Measurements from ENCODE around the gene GATAD2A. TPM values are rescaled to one million over a fixed set of nuclear protein-coding genes. Genes with fewer than 3 reads are reported as not detected.

Gene GATAD2A
- total and polyA plus RNA-seq, 2 of the 13 experiments (the other 11 are each of a cell fraction or from before 2014, with no cell fraction given), result 16.8 to 28.6 TPM

DNA sequence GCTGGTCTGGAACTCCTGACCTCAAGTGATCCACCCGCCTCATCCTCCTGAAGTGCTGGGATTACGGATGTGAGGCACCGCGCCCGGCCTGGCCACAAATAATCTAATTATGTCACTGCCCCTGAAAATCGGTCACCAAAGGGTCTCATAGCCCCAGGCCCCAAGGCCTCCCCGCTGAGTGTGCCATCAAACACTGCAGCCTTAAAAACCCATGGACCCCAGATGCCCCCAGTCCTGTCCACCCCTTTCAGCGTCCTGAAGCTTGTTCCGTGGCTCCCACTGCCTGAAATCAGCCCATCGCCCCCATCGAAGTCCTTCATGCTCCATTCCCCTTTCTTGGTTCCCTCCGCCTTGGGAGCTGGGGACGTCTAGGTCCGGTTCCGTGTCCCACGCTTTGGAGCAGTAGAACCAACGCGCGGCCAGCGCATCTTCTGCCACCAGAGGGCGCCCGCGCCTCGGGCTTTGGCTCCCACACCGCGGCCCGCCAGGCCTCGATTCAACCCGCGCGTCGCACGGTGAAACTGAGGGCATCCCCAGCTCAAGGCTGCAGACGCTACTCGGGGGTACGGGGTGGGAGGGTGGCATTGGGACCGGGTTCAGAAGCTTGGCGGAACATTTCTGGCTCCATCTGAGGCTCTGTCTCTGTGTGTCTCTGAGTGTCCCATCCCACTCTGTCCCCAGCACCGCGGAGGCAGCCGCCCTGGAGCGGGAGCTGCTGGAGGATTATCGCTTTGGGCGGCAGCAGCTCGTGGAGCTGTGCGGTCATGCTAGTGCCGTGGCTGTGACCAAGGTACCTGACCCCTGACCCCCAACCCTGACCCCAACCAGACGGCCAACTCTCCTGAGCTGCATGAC lies 126.7 kb downstream of the GATAD2A start (continued):
- TF ChIP-seq NFAT5 (CRISPR knock-in tag; IDR thresholded peaks at IDR 0.05), result no peak
- TF ChIP-seq SSRP1 (CRISPR knock-in tag; IDR thresholded peaks at IDR 0.05), result peak; percentile 35; the same call in 1 of the 2 replicates
- no peak; the same call in 1 of the 2 replicates for TF ChIP-seq NFKB2 (CRISPR knock-in tag; IDR thresholded peaks at IDR 0.05; ENCODE audit: borderline replicate concordance)
- TF ChIP-seq ZNF564 (CRISPR knock-in tag; IDR thresholded peaks at IDR 0.05), result no peak
- TF ChIP-seq MZF1 (CRISPR knock-in tag; IDR thresholded peaks at IDR 0.05; ENCODE audit: borderline replicate concordance), result no peak
- no peak for TF ChIP-seq KLF6 (CRISPR knock-in tag; IDR thresholded peaks at IDR 0.05)
- peak; percentile 44; the same call in 1 of the 2 replicates for TF ChIP-seq POLR2G (IDR thresholded peaks at IDR 0.05; ENCODE audit: low read depth, low read length)
- TF ChIP-seq, protein P1, sequence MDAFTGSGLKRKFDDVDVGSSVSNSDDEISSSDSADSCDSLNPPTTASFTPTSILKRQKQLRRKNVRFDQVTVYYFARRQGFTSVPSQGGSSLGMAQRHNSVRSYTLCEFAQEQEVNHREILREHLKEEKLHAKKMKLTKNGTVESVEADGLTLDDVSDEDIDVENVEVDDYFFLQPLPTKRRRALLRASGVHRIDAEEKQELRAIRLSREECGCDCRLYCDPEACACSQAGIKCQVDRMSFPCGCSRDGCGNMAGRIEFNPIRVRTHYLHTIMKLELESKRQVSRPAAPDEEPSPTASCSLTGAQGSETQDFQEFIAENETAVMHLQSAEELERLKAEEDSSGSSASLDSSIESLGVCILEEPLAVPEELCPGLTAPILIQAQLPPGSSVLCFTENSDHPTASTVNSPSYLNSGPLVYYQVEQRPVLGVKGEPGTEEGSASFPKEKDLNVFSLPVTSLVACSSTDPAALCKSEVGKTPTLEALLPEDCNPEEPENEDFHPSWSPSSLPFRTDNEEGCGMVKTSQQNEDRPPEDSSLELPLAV (CRISPR knock-in tag; conservative IDR thresholded peaks at IDR 0.05; ENCODE audit: low read depth), result no peak
- no peak for TF ChIP-seq ZNF362 (CRISPR knock-in tag; IDR thresholded peaks at IDR 0.05; ENCODE audit: borderline replicate concordance)
- no peak for TF ChIP-seq ARHGAP35 (CRISPR knock-in tag; IDR thresholded peaks at IDR 0.05; ENCODE audit: borderline replicate concordance)
- TF ChIP-seq SCMH1 (CRISPR knock-in tag; IDR thresholded peaks at IDR 0.05; ENCODE audit: borderline replicate concordance), result no peak
- TF ChIP-seq ZNF761 (CRISPR knock-in tag; conservative IDR thresholded peaks at IDR 0.05), result no peak
- TF ChIP-seq GABPB1 (CRISPR knock-in tag; IDR thresholded peaks at IDR 0.05), result peak; percentile 48; the same call in 1 of the 2 replicates
- no peak for TF ChIP-seq GABPA (IDR thresholded peaks at IDR 0.05; ENCODE audit: low read depth, low read length)
- TF ChIP-seq GABPA (CRISPR knock-in tag; IDR thresholded peaks at IDR 0.05; ENCODE audit: low read depth), result no peak
- no peak for TF ChIP-seq ZBTB25 (CRISPR knock-in tag; IDR thresholded peaks at IDR 0.05)
- TF ChIP-seq ZNF619 (CRISPR knock-in tag; IDR thresholded peaks at IDR 0.05), result no peak
- peak; percentile 47; the same call in 1 of the 2 replicates for TF ChIP-seq CREBL2 (CRISPR knock-in tag; IDR thresholded peaks at IDR 0.05; ENCODE audit: borderline replicate concordance)
- no peak for TF ChIP-seq ONECUT2 (CRISPR knock-in tag; IDR thresholded peaks at IDR 0.05)
- TF ChIP-seq ZFP62 (CRISPR knock-in tag; IDR thresholded peaks at IDR 0.05), result no peak
- TF ChIP-seq DNMT3B (CRISPR knock-in tag; conservative IDR thresholded peaks at IDR 0.05), result no peak
